B cell (primary cell): ENCODE data around the gene DCAF15. TPM values are rescaled to one million over a fixed set of nuclear protein-coding genes. Genes with fewer than 3 reads are reported as not detected.

Source experiments
- ATAC-seq: fragments of 200-7000 bp; cut with Tn5 transposase; one replicate; pipeline ENCODE4 v1.10.0; 2021; ENCODE audit warnings: low read depth, mild to moderate bottlenecking, moderate number of reproducible peaks, moderate library complexity
- CTCF ChIA-PET: fragments of 350-600 bp; sonication (Branson Sonifier 250); formaldehyde crosslinking; loops from one replicate; lab custom pipeline; 2021; ENCODE audit warnings: antibody characterized with exemption, inconsistent platforms; lab: Charles Lee
- POLR2A ChIA-PET: fragments of 350-600 bp; sonication (Branson Sonifier 250); formaldehyde crosslinking; loops from one replicate; lab custom pipeline; 2021; ENCODE audit warnings: antibody characterized with exemption; lab: Charles Lee
- DNase-seq: peaks from one replicate; pipeline ENCODE4 v3.0.0; 2013
- H2AFZ ChIP-seq: 2 replicates; pipeline ENCODE4 v1.6.1; 2012; ENCODE audit warnings: mild to moderate bottlenecking, low read depth, low read length; ENCODE audit not compliant: insufficient read depth, poor library complexity, severe bottlenecking
- H3K27ac ChIP-seq, 2 donors: 1 replicate in 1 of 2; 2 replicates in 1 of 2; pipeline ENCODE4 v1.5.1; 2012 to 2013; ENCODE audit warnings: low read length in 2 of 2, mild to moderate bottlenecking in 2 of 2, moderate library complexity in 1 of 2
- H3K27me3 ChIP-seq, 4 experiments: fragments of 200-600 bp in 1 of 4; sonication (generic) in 1 of 4; replicated peaks in 1 of 4; 1 replicate in 2 of 4; 2 replicates in 2 of 4; pipeline versions ENCODE4 v1.6.1 to v1.7.0; 2013 to 2016; ENCODE audit warnings: low read length in 3 of 4, mild to moderate bottlenecking in 2 of 4, mixed read lengths in 1 of 4, moderate library complexity in 1 of 4; ENCODE audit not compliant: insufficient read depth in 4 of 4, control insufficient read depth in 3 of 4; ENCODE audit errors: control extremely low read depth in 1 of 4
- H3K36me3 ChIP-seq, 2 experiments: replicated peaks in 1 of 2; 1 replicate in 1 of 2; 2 replicates in 1 of 2; pipeline versions ENCODE4 v1.6.1 to v1.7.1; 2013; ENCODE audit warnings: low read length in 1 of 2; ENCODE audit not compliant: insufficient read depth in 2 of 2, control insufficient read depth in 1 of 2; ENCODE audit errors: control extremely low read depth in 1 of 2, extremely low read depth in 1 of 2
- H3K4me1 ChIP-seq, 2 donors: fragments of 200-600 bp in 1 of 2; sonication (generic) in 1 of 2; 1 replicate in 1 of 2; 2 replicates in 1 of 2; pipeline versions ENCODE4 v1.5.1 to v1.6.1; 2013 to 2017; ENCODE audit warnings: low read length in 2 of 2; ENCODE audit not compliant: control insufficient read depth in 2 of 2, insufficient read depth in 2 of 2
- H3K4me2 ChIP-seq: replicated peaks from 2 replicates; pipeline ENCODE3; 2012; ENCODE audit warnings: mild to moderate bottlenecking, low read depth, low read length; ENCODE audit not compliant: poor library complexity, severe bottlenecking
- H3K4me3 ChIP-seq, 5 experiments: fragments of 200-600 bp in 1 of 5; sonication (generic) in 1 of 5; 1 replicate in 3 of 5; 2 replicates in 2 of 5; pipeline versions ENCODE4 v1.5.1 to v1.7.0; 2011 to 2016; ENCODE audit warnings: low read length in 4 of 5, mild to moderate bottlenecking in 4 of 5, low read depth in 2 of 5, control low read depth in 1 of 5, moderate library complexity in 1 of 5; ENCODE audit not compliant: insufficient read depth in 1 of 5; ENCODE audit errors: control extremely low read depth in 1 of 5, extremely low read depth in 1 of 5
- H3K79me2 ChIP-seq: fragments of 200-600 bp; sonication (generic); one replicate; pipeline ENCODE4 v1.6.0; 2016; ENCODE audit warnings: low read length; ENCODE audit not compliant: control insufficient read depth, insufficient read depth
- H3K9ac ChIP-seq: fragments of 200-600 bp; sonication (generic); 2 replicates; pipeline ENCODE4 v1.6.1; 2017; ENCODE audit warnings: mild to moderate bottlenecking, low read length, moderate library complexity
- H3K9me3 ChIP-seq, 3 donors: one replicate each; pipeline versions ENCODE4 v1.6.1 to v1.7.1; 2013; ENCODE audit warnings: low read length in 2 of 3; ENCODE audit not compliant: control insufficient read depth in 2 of 3, insufficient read depth in 1 of 3; ENCODE audit errors: control extremely low read depth in 1 of 3
- H4K20me1 ChIP-seq: 2 replicates; pipeline ENCODE4 v1.6.0; 2012; ENCODE audit warnings: mild to moderate bottlenecking, low read length; ENCODE audit not compliant: insufficient read depth, control insufficient read depth, poor library complexity, severe bottlenecking
- H3K27ac Mint-ChIP-seq: one replicate; pipeline ENCODE4 v1.8.0; 2021; ENCODE audit warnings: mixed read lengths
- H3K27me3 Mint-ChIP-seq: one replicate; pipeline ENCODE4 v1.8.0; 2021; ENCODE audit warnings: mixed read lengths
- H3K4me1 Mint-ChIP-seq: one replicate; pipeline ENCODE4 v1.8.0; 2021; ENCODE audit warnings: mixed read lengths
- H3K4me3 Mint-ChIP-seq: one replicate; pipeline ENCODE4 v1.8.0; 2021; ENCODE audit warnings: mixed read lengths
- H3K9me3 Mint-ChIP-seq: one replicate; pipeline ENCODE4 v1.8.0; 2022; ENCODE audit warnings: mixed read lengths; ENCODE audit not compliant: insufficient read depth
- EZH2 ChIP-seq: IDR thresholded peaks from 2 replicates; pipeline ENCODE4 v1.6.1; 2012; ENCODE audit warnings: borderline replicate concordance, low read depth, mild to moderate bottlenecking, moderate library complexity, low read length; ENCODE audit not compliant: insufficient read depth, poor library complexity, severe bottlenecking
- WGBS: methylation state at CpG from one replicate; pipeline ENCODE4 v1.1.5; 2013; ENCODE audit warnings: missing lambda C conversion rate; ENCODE audit not compliant: insufficient coverage; 5-methylcytosine and 5-hydroxymethylcytosine counted together
- intact Hi-C: fragments of 100-400 bp; cut with micrococcal nuclease; formaldehyde crosslinking; loops from one replicate; pipeline ENCODE4 v1.10.0; 2022
- polyA plus RNA-seq: library from polyadenylated mRNA; depleted of rRNA; stranded (reverse); fragments of >200 nt; gene quantifications from 2 replicates; pipeline ENCODE4 v1.2.3, GENCODE V29; 2012
- total RNA-seq, 2 donors: library from RNA; stranded (reverse); fragments of 120-200 nt in 1 of 2; gene quantifications; 1 replicate in 1 of 2; 2 replicates in 1 of 2; pipeline versions ENCODE4 v1.2.3 to v1.2.4, GENCODE V29; 2013 to 2022
- TF ChIP-seq, protein P1 (sequence below): fragments of 200-600 bp; IDR thresholded peaks from one replicate; pipeline ENCODE4 v1.8.0; 2022; ENCODE audit warnings: antibody characterized with exemption, mild to moderate bottlenecking

The DCAF15 gene
- total and polyA plus RNA-seq, 2 donors (not counting 1 experiment from before 2014, with no cell fraction given), result 116 to 157 TPM

DNA sequence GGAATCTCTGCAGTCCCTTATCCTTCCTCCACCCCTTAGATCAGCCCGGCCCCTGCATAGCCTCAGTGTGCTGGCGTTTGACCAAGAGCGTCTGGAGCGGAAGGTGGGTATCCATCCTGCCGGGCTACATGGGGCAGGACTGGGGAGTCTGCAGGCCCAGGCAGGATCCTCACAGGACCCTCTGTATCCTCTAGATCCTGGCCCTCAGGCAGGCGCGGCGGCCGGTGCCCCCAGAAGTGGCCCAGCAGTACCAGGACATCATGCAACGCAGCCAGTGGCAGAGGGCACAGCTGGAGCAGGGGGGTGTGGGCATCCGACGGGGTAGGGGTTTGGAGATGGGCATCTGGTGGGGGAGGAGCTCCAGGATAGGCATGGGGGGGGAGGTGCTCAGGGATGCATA, 23.0 kb upstream of the DCAF15 start:
- no peaks in the 10 kb centered on the region for H3K79me2 ChIP-seq
- no peaks in the 10 kb centered on the region for H3K27me3 ChIP-seq
- no peak overlapping the region for H3K4me3 ChIP-seq
- H3K9me3 Mint-ChIP-seq, result no peaks in the 10 kb centered on the region
- no peak overlapping the region for H3K4me3 Mint-ChIP-seq
- H3K27me3 Mint-ChIP-seq, result peaks cover 1% of the 10 kb centered on the region
- H3K36me3 ChIP-seq, result peaks cover 2 to 7% of the 10 kb centered on the region in 2 experiments
- H3K9me3 ChIP-seq, result no peaks in the 10 kb centered on the region
- H3K9ac ChIP-seq, result no peak overlapping the region
- DNase-seq (no peak), ATAC-seq (no peak)
- H3K27ac ChIP-seq, result no peak overlapping the region
- H3K27ac Mint-ChIP-seq, result no peak overlapping the region
- no peak overlapping the region for H2AFZ ChIP-seq
- no peaks in the 10 kb centered on the region for H4K20me1 ChIP-seq
- H3K4me1 Mint-ChIP-seq, result peaks cover 4% of the 10 kb centered on the region
- POLR2A ChIA-PET, result no interaction called here
- CTCF ChIA-PET, result interaction anchor here (0.6 kb wide), 1 partner anchor 100 kb away, joined by 3 read pairs; no protein-coding TSS in a partner anchor
- no peaks in the 10 kb centered on the region for H3K4me1 ChIP-seq
- 98% methylated on average over 11 of the region's 12 CpGs for WGBS
- no peak overlapping the region for H3K4me2 ChIP-seq
- intact Hi-C loops, result no loop called here
- TF ChIP-seq, protein P1, sequence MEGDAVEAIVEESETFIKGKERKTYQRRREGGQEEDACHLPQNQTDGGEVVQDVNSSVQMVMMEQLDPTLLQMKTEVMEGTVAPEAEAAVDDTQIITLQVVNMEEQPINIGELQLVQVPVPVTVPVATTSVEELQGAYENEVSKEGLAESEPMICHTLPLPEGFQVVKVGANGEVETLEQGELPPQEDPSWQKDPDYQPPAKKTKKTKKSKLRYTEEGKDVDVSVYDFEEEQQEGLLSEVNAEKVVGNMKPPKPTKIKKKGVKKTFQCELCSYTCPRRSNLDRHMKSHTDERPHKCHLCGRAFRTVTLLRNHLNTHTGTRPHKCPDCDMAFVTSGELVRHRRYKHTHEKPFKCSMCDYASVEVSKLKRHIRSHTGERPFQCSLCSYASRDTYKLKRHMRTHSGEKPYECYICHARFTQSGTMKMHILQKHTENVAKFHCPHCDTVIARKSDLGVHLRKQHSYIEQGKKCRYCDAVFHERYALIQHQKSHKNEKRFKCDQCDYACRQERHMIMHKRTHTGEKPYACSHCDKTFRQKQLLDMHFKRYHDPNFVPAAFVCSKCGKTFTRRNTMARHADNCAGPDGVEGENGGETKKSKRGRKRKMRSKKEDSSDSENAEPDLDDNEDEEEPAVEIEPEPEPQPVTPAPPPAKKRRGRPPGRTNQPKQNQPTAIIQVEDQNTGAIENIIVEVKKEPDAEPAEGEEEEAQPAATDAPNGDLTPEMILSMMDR, result no peak
- TF ChIP-seq EZH2, result no peak

DNA sequence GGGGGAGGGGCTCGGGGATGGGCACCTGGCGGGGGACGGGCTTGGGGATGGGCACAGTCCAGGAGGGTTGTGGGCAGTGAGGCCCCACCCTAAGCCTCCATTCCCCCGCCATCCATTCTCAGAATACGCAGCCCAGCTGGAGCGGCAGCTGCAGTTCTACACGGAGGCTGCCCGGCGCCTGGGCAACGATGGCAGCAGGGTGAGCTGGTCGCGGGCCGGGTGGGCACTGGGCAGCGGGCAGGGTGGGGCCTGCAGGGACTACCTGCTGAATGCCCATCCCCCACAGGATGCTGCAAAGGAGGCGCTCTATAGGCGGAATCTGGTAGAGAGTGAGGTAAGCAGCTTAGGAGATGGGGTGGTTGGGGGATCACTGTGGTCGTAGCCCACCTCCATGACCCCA, 22.4 kb upstream of the DCAF15 start:
- ChIA-PET CTCF (no interaction called here), POLR2A (no interaction called here)
- Histone ChIP-seq H3K4me3 (no peak overlapping the region), H3K9ac (no peak overlapping the region), H3K27me3 (no peaks in the 10 kb centered on the region), H3K4me1 (no peaks in the 10 kb centered on the region), H3K4me2 (no peak overlapping the region), H3K36me3 (peaks cover 2 to 7% of the 10 kb centered on the region in 2 experiments), H4K20me1 (no peaks in the 10 kb centered on the region), H3K27ac (no peak overlapping the region), H2AFZ (no peak overlapping the region), H3K79me2 (no peaks in the 10 kb centered on the region), H3K9me3 (no peaks in the 10 kb centered on the region)
- H3K9me3 Mint-ChIP-seq, result no peaks in the 10 kb centered on the region
- DNase-seq (no peak), ATAC-seq (no peak)
- H3K27me3 Mint-ChIP-seq, result peaks cover 7% of the 10 kb centered on the region
- no peak overlapping the region for H3K4me3 Mint-ChIP-seq
- no peak overlapping the region for H3K27ac Mint-ChIP-seq
- intact Hi-C loops, result no loop called here
- H3K4me1 Mint-ChIP-seq, result peaks cover 10% of the 10 kb centered on the region
- no peak for TF ChIP-seq EZH2
- TF ChIP-seq, protein P1, result no peak
- 93% methylated on average over 10 of the region's 17 CpGs for WGBS
